Type B pancreatic cell (in vitro differentiated cells): Measurements from ENCODE around the gene COX20. TPM values are rescaled to one million over a fixed set of nuclear protein-coding genes. Genes with fewer than 3 reads are reported as not detected.

Experiments
- DNase-seq: peaks from one replicate; pipeline ENCODE4 v3.0.0; 2021; ENCODE audit warnings: mixed read lengths; ENCODE audit not compliant: unreplicated experiment; ENCODE audit errors: extremely low spot score
- H3K27ac Mint-ChIP-seq: 2 replicates; pipeline ENCODE4 v1.8.0; 2021; ENCODE audit warnings: mild to moderate bottlenecking, mixed read lengths
- H3K27me3 Mint-ChIP-seq: 2 replicates; pipeline ENCODE4 v1.8.0; 2021; ENCODE audit warnings: mixed read lengths
- H3K36me3 Mint-ChIP-seq: 2 replicates; pipeline ENCODE4 v1.8.0; 2021; ENCODE audit warnings: mixed read lengths
- H3K4me1 Mint-ChIP-seq: one replicate; pipeline ENCODE4 v1.8.0; 2021; ENCODE audit warnings: mixed read lengths; ENCODE audit not compliant: unreplicated experiment
- H3K4me3 Mint-ChIP-seq: 2 replicates; pipeline ENCODE4 v1.8.0; 2021; ENCODE audit warnings: mild to moderate bottlenecking, mixed read lengths
- H3K9me3 Mint-ChIP-seq: 2 replicates; pipeline ENCODE4 v1.8.0; 2021; ENCODE audit warnings: mixed read lengths
- total RNA-seq: library from RNA; stranded (reverse); gene quantifications from 2 replicates; pipeline ENCODE4 v1.2.1, GENCODE V29; 2021; ENCODE audit warnings: low replicate concordance
- TF ChIP-seq, protein P1 (sequence below): fragments of 200-600 bp; sonication (generic); conservative IDR thresholded peaks from 2 replicates; pipeline ENCODE4 v1.5.0; 2021; ENCODE audit warnings: antibody characterized with exemption, mild to moderate bottlenecking

The COX20 gene
- total RNA-seq, 1 donor from 2014 or later = 22.7 TPM

DNA sequence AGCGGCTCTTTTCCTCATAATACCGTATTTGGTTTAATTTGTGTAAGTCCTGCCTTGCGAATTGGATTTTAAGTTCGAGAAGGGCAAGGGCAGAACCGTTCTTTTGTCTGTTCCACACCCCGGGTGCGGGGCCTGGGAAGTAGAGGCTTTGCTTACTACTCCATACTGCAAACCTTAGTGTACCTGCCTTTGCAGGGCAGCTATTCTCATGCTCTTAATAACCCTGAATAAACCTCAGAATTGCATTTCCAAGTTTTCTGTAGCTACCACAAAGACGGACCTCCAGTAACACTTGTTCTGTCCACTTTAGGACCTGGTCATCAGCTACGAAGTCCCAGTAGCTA, 29.5 kb downstream of the COX20 start:
- no peaks in the 10 kb centered on the region for H3K27me3 Mint-ChIP-seq
- no peak for DNase-seq
- peaks cover 25% of the 10 kb centered on the region for H3K4me1 Mint-ChIP-seq
- peaks cover 20% of the 10 kb centered on the region for H3K36me3 Mint-ChIP-seq
- TF ChIP-seq, protein P1, sequence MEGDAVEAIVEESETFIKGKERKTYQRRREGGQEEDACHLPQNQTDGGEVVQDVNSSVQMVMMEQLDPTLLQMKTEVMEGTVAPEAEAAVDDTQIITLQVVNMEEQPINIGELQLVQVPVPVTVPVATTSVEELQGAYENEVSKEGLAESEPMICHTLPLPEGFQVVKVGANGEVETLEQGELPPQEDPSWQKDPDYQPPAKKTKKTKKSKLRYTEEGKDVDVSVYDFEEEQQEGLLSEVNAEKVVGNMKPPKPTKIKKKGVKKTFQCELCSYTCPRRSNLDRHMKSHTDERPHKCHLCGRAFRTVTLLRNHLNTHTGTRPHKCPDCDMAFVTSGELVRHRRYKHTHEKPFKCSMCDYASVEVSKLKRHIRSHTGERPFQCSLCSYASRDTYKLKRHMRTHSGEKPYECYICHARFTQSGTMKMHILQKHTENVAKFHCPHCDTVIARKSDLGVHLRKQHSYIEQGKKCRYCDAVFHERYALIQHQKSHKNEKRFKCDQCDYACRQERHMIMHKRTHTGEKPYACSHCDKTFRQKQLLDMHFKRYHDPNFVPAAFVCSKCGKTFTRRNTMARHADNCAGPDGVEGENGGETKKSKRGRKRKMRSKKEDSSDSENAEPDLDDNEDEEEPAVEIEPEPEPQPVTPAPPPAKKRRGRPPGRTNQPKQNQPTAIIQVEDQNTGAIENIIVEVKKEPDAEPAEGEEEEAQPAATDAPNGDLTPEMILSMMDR = no peak
- no peaks in the 10 kb centered on the region for H3K9me3 Mint-ChIP-seq
- peak overlapping the region; percentile 95 for H3K27ac Mint-ChIP-seq
- H3K4me3 Mint-ChIP-seq = peak overlapping the region; percentile 90

DNA sequence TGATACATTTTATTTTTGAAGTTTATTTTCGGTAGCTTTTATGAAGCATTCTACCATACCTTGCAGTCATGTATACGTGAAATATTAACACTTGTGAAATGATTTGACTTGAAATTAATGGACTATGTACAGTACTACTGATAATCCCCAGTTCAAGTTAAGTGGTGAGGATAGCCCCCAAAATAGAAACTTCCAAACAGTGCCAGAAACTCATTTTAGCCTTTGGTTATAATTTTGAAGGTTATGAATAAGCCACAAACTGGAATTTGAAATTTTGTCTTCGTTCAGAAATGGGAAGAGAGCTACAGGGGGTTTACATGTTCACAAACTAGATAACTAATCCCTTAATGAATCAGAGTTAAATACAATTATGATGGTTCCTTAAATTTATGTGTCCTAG, 30.4 kb downstream of the COX20 start:
- Mint-ChIP-seq H3K36me3 (peaks cover 16% of the 10 kb centered on the region), H3K27me3 (no peaks in the 10 kb centered on the region), H3K27ac (peak overlapping the region; percentile 40), H3K9me3 (no peaks in the 10 kb centered on the region), H3K4me1 (peaks cover 20% of the 10 kb centered on the region), H3K4me3 (no peak overlapping the region)
- DNase-seq = no peak
- TF ChIP-seq, protein P1 = no peak

DNA sequence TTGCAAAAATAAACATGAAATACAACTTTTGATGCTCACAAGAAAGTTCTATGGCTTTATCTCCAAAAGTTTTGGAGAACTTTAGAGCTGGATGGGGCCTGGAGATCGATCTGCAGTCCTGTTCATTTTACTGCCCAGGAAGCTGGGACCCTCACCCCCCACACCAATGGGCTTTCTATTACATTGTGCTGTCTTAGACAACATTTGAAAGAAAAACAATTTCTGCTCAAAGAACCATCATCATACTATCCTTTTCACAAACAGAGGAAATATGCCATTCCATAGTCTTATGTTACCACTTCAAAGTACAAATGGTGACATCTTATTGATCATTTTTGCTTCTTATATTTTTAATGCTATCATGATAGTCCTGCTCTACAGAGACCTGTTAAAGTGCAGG, 30.9 kb downstream of the COX20 start:
- Mint-ChIP-seq H3K9me3 (no peaks in the 10 kb centered on the region), H3K36me3 (peaks cover 12% of the 10 kb centered on the region), H3K4me3 (no peak overlapping the region), H3K27ac (peak overlapping the region; percentile 40), H3K27me3 (no peaks in the 10 kb centered on the region), H3K4me1 (peaks cover 15% of the 10 kb centered on the region)
- TF ChIP-seq, protein P1 = no peak
- no peak for DNase-seq

DNA sequence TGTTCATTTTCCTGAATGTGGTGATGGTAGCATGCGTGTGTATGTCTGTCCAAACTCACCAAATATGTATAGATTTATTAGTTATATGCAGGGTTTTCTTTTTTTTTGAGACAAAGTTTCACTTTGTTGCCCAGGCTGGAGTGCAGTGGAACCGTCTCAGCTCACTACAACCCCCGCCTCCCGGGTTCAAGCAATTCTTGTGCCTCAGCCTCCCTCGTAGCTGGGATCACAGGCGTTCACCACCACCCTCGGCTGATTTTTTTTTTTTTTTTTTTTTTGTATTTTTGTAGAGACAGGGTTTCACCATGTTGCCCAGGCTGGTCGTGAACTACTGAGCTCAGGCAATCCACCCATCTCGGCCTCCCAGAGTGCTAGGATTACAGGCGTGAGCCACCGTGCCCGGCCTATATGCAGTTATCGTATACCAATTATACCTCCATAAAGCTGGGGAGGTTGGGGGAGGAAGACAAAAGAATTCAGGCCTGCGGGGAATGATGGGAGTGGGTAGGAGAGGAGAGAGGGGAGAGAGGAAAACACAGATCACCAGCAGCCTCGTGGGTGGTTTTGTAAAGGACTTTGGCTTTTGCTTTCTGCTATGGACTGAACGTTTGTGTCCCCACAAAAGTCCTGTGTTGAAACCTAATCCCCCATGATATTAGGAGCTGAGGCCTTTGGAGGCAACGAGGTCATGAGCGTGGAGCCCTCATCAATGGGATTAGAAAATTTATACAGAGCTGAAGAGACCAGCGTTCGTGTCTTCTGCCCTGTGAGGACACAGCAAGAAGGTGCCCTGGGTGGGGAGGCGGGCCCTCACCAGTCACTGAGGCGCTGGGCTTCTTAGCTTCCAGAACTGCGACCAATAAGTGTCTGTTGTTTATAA, 33.3 kb downstream of the COX20 start:
- Mint-ChIP-seq H3K27ac (peak overlapping the region; percentile 16), H3K4me3 (peak overlapping the region; percentile 19), H3K9me3 (no peaks in the 10 kb centered on the region), H3K4me1 (peaks cover 11% of the 10 kb centered on the region), H3K27me3 (no peaks in the 10 kb centered on the region), H3K36me3 (no peaks in the 10 kb centered on the region)
- no peak for DNase-seq
- TF ChIP-seq, protein P1 = no peak

DNA sequence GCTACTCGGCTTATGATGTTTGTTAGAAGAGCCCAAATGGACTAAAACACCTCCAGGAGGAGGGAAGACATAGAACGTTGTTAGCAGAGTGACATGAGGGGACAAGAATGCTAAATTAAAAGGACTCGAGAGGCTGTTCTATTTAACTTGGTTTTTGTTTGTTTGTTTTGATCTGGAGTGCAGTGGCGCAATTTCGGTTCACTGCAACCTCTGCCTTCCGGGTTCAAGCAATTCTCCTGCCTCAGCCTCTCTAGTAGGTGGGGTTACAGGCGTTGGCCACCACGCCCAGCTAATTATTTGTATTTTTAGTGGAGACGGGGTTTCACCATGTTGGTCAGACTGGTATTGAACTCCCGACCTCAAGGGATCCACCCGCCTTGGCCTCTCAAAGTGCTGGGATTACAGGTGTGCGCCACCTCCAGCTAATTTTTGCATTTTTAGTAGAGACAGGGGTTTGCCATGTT, 33.9 kb downstream of the COX20 start:
- TF ChIP-seq, protein P1 = no peak
- Mint-ChIP-seq H3K36me3 (no peaks in the 10 kb centered on the region), H3K4me3 (no peak overlapping the region), H3K9me3 (no peaks in the 10 kb centered on the region), H3K27me3 (no peaks in the 10 kb centered on the region), H3K27ac (peak overlapping the region; percentile 16), H3K4me1 (peaks cover 11% of the 10 kb centered on the region)
- no peak for DNase-seq
